GM12873 (cell line): ENCODE results near the gene PLAAT2.

ENCODE experiments used
- CTCF ChIP-seq: IDR thresholded peaks from 2 replicates; pipeline ENCODE4 v1.5.1; 2012; ENCODE audit warnings: low read depth, mild to moderate bottlenecking, moderate library complexity, low read length, control low read depth; ENCODE audit not compliant: insufficient read depth; ENCODE audit errors: missing control alignments

The PLAAT2 gene

GRCh38 chr11:63523151-63523550, 40.0 kb downstream of the PLAAT2 start:
- no peak for TF ChIP-seq CTCF

GRCh38 chr11:63521896-63522295, 41.3 kb downstream of the PLAAT2 start:
- no peak for TF ChIP-seq CTCF

GRCh38 chr11:63520606-63521170, 42.5 kb downstream of the PLAAT2 start:
- TF ChIP-seq CTCF, result no peak

- TF ChIP-seq CTCF, result no peak
Measured at GRCh38 chr11:63518548-63518947, 44.6 kb downstream of the PLAAT2 start.

- TF ChIP-seq CTCF, result no peak
Measured at GRCh38 chr11:63517156-63517555, 46.0 kb downstream of the PLAAT2 start.

- no peak for TF ChIP-seq CTCF
Measured at GRCh38 chr11:63516109-63516508, 47.1 kb downstream of the PLAAT2 start.

GRCh38 chr11:63512816-63513215, 50.4 kb downstream of the PLAAT2 start:
- TF ChIP-seq CTCF, result no peak
